ENCODE measurements around the gene RCSD1.

Gene RCSD1

GRCh38 chr1:167666416-167666815 lies 36.4 kb downstream of the RCSD1 start:
- Histone ChIP-seq H3K36me3 (ENCODE audit: insufficient read depth, low read length) (peaks cover 73% of the 10 kb centered on the region), H3K4me3 (ENCODE audit: low read depth, low read length, poor library complexity, severe bottlenecking) (no peak overlapping the region), H3K27me3 (ENCODE audit: insufficient read depth, low read length) (no peaks in the 10 kb centered on the region), H3K9ac (ENCODE audit: low read length) (no peak overlapping the region), H2AFZ (ENCODE audit: low read length) (no peak overlapping the region), H3K4me2 (ENCODE audit: low read length) (no peak overlapping the region), H3K27ac (ENCODE audit: low read depth, low read length, poor library complexity, severe bottlenecking) (peak overlapping the region; percentile 8), H3F3A (ENCODE audit: insufficient read depth, low read length) (no peaks in the 10 kb centered on the region), H3K79me2 (ENCODE audit: insufficient read depth, low read length) (peaks cover 28% of the 10 kb centered on the region), H3K9me2 (ENCODE audit: low read depth, low read length) (no peaks in the 10 kb centered on the region), H3K9me3 (ENCODE audit: low read length) (no peaks in the 10 kb centered on the region), H3K4me1 (ENCODE audit: insufficient read depth, low read length, severe bottlenecking) (peaks cover 41% of the 10 kb centered on the region), H4K20me1 (ENCODE audit: insufficient read depth, low read length) (0 out of 2 replicates have a peak, but pooled peaks cover 3% of the 10 kb centered on the region)
- TF ChIP-seq EZH2 (IDR thresholded peaks at IDR 0.05; ENCODE audit: borderline replicate concordance, low read length) (no peak), CTCF (IDR thresholded peaks at IDR 0.05; ENCODE audit: low read length) (no peak)

- Histone ChIP-seq H3K4me2 (ENCODE audit: low read length) (no peak overlapping the region), H3K9me2 (ENCODE audit: low read depth, low read length) (no peaks in the 10 kb centered on the region), H3F3A (ENCODE audit: insufficient read depth, low read length) (no peaks in the 10 kb centered on the region), H2AFZ (ENCODE audit: low read length) (no peak overlapping the region), H3K27me3 (ENCODE audit: insufficient read depth, low read length) (no peaks in the 10 kb centered on the region), H3K9me3 (ENCODE audit: low read length) (no peaks in the 10 kb centered on the region), H3K4me3 (ENCODE audit: low read depth, low read length, poor library complexity, severe bottlenecking) (no peak overlapping the region), H3K36me3 (ENCODE audit: insufficient read depth, low read length) (peaks cover 73% of the 10 kb centered on the region), H3K79me2 (ENCODE audit: insufficient read depth, low read length) (peaks cover 22% of the 10 kb centered on the region), H3K27ac (ENCODE audit: low read depth, low read length, poor library complexity, severe bottlenecking) (peak overlapping the region; percentile 59), H3K9ac (ENCODE audit: low read length) (no peak overlapping the region), H4K20me1 (ENCODE audit: insufficient read depth, low read length) (0 out of 2 replicates have a peak, but pooled peaks cover under 1% of the 10 kb centered on the region), H3K4me1 (ENCODE audit: insufficient read depth, low read length, severe bottlenecking) (peaks cover 41% of the 10 kb centered on the region)
- TF ChIP-seq CTCF (IDR thresholded peaks at IDR 0.05; ENCODE audit: low read length) (no peak), EZH2 (IDR thresholded peaks at IDR 0.05; ENCODE audit: borderline replicate concordance, low read length) (no peak)
These were observed 37.5 kb downstream of the RCSD1 start for GRCh38 chr1:167667536-167667935.

- Histone ChIP-seq H3F3A (ENCODE audit: insufficient read depth, low read length) (no peaks in the 10 kb centered on the region), H3K27me3 (ENCODE audit: insufficient read depth, low read length) (no peaks in the 10 kb centered on the region), H3K27ac (ENCODE audit: low read depth, low read length, poor library complexity, severe bottlenecking) (peak overlapping the region; percentile 59), H3K36me3 (ENCODE audit: insufficient read depth, low read length) (peaks cover 73% of the 10 kb centered on the region), H2AFZ (ENCODE audit: low read length) (no peak overlapping the region), H3K9me3 (ENCODE audit: low read length) (no peaks in the 10 kb centered on the region), H4K20me1 (ENCODE audit: insufficient read depth, low read length) (no peaks in the 10 kb centered on the region), H3K9ac (ENCODE audit: low read length) (no peak overlapping the region), H3K9me2 (ENCODE audit: low read depth, low read length) (no peaks in the 10 kb centered on the region), H3K4me1 (ENCODE audit: insufficient read depth, low read length, severe bottlenecking) (peaks cover 41% of the 10 kb centered on the region), H3K79me2 (ENCODE audit: insufficient read depth, low read length) (peaks cover 22% of the 10 kb centered on the region), H3K4me2 (ENCODE audit: low read length) (no peak overlapping the region), H3K4me3 (ENCODE audit: low read depth, low read length, poor library complexity, severe bottlenecking) (no peak overlapping the region)
- TF ChIP-seq CTCF (IDR thresholded peaks at IDR 0.05; ENCODE audit: low read length) = no peak
- no peak for TF ChIP-seq EZH2 (IDR thresholded peaks at IDR 0.05; ENCODE audit: borderline replicate concordance, low read length)
These were observed 38.1 kb downstream of the RCSD1 start for GRCh38 chr1:167668108-167668507.

Measured in OCI-LY1 (cell line).